Endothelial cell of umbilical vein (primary cell): ENCODE data around the gene LAMC2.

Source experiments
- EZH2 ChIP-seq: IDR thresholded peaks from 2 replicates; pipeline ENCODE4 v1.6.1; 2012; ENCODE audit warnings: borderline replicate concordance, low read depth, mild to moderate bottlenecking, moderate library complexity, low read length, inconsistent platforms; ENCODE audit not compliant: severe bottlenecking
- GATA2 ChIP-seq: IDR thresholded peaks from 2 replicates; pipeline ENCODE4 v1.7.0; 2011; ENCODE audit warnings: low read depth, mild to moderate bottlenecking, moderate library complexity, mixed read lengths, low read length; ENCODE audit not compliant: insufficient read length, insufficient read depth
- POLR2A ChIP-seq: IDR thresholded peaks from 2 replicates; pipeline ENCODE4 v1.6.1; 2012; ENCODE audit warnings: low read depth, mild to moderate bottlenecking, control low read depth, low read length
- POLR2AphosphoS5 ChIP-seq: IDR thresholded peaks from 2 replicates; pipeline ENCODE4 v1.6.1; 2012; ENCODE audit warnings: low read depth, mild to moderate bottlenecking, control low read depth, low read length, moderate library complexity; ENCODE audit not compliant: insufficient read depth
- TF ChIP-seq, protein P1 (sequence below), 2 donors: IDR thresholded peaks; 1 replicate in 1 of 2; 2 replicates in 1 of 2; pipeline ENCODE4 v1.5.1; 2011; ENCODE audit warnings: low read length in 2 of 2, mild to moderate bottlenecking in 2 of 2, moderate library complexity in 2 of 2, control low read depth in 1 of 2, inconsistent platforms in 1 of 2, low read depth in 1 of 2; ENCODE audit not compliant: insufficient read depth in 1 of 2; ENCODE audit errors: extremely low read depth in 1 of 2
- TF ChIP-seq, protein P2 (sequence below): IDR thresholded peaks from 2 replicates; pipeline ENCODE4 v1.6.1; 2011; ENCODE audit not compliant: insufficient read depth, insufficient read length

DNA sequence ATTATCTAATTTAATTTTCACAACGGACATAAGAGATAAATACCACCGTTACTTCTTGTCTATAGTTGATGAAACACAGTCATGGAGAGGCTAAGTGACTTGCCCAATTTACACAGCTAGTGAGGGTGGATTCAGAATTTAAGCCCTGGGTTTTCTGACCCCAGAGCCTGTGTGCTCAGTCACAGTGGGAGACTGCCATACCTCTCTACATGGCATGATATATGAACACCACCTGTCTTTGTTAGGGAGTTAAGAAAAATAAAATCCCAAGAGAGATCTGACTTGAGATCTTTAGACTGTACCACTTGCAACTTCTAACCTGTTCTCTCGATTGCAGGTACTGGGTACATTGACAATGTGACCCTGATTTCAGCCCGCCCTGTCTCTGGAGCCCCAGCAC lies 40.3 kb downstream of the LAMC2 start:
- TF ChIP-seq, protein P1, sequence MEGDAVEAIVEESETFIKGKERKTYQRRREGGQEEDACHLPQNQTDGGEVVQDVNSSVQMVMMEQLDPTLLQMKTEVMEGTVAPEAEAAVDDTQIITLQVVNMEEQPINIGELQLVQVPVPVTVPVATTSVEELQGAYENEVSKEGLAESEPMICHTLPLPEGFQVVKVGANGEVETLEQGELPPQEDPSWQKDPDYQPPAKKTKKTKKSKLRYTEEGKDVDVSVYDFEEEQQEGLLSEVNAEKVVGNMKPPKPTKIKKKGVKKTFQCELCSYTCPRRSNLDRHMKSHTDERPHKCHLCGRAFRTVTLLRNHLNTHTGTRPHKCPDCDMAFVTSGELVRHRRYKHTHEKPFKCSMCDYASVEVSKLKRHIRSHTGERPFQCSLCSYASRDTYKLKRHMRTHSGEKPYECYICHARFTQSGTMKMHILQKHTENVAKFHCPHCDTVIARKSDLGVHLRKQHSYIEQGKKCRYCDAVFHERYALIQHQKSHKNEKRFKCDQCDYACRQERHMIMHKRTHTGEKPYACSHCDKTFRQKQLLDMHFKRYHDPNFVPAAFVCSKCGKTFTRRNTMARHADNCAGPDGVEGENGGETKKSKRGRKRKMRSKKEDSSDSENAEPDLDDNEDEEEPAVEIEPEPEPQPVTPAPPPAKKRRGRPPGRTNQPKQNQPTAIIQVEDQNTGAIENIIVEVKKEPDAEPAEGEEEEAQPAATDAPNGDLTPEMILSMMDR (IDR thresholded peaks at IDR 0.05; ENCODE audit: extremely low read depth in 1 of 2, insufficient read depth in 1 of 2, low read depth in 1 of 2, low read length in 2 of 2): no peak
- TF ChIP-seq POLR2AphosphoS5 (no peak), EZH2 (no peak), GATA2 (no peak), POLR2A (no peak)
- TF ChIP-seq, protein P2, sequence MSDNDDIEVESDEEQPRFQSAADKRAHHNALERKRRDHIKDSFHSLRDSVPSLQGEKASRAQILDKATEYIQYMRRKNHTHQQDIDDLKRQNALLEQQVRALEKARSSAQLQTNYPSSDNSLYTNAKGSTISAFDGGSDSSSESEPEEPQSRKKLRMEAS: no peak
